GM21529 (cell line): ENCODE results near the gene F8.
"Not testable (repeated sequence)": the region's sequence is repeated elsewhere in the genome, so short reads cannot be mapped to it uniquely, and the experiment has no call there.

Experiments
- ATAC-seq: cut with Tn5 transposase; IDR thresholded peaks from one replicate; pipeline ENCODE4 v1.9.1; 2021; ENCODE audit not compliant: unreplicated experiment

F8 gene

GRCh38 chrX:154886069-154886788 lies 136.3 kb downstream of the F8 start, which contains the start of gene F8A1:
F8A1 (plus strand) TSS chrX:154886355; CDS start chrX:154886375, 20 bp downstream.
- ATAC-seq: peak; percentile 73

- not testable (repeated sequence) for ATAC-seq
These were observed 137.0 kb downstream of the F8 start for GRCh38 chrX:154885549-154885948.

GRCh38 chrX:154885057-154885456 lies 137.5 kb downstream of the F8 start:
- ATAC-seq: not testable (repeated sequence)

GRCh38 chrX:154884069-154884468 lies 138.5 kb downstream of the F8 start:
- not testable (repeated sequence) for ATAC-seq

GRCh38 chrX:154873329-154873728 lies 149.2 kb downstream of the F8 start:
- no peak for ATAC-seq

DNA sequence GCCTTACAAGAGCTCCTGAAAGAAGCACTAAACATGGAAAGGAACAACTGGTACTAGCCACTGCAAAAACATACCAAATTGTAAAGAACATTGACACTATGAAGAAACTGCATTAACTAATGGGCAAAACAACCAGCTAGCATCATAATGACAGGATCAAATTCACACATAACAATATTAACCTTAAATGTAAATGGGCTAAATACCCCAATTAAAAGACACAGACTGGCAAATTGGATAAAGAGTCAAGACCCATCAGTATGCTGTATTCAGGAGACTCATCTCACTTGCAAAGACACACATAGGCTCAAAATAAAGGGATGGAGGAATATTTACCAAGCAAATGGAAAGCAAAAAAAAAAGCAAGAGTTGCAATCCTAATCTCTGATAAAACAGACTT lies 154.0 kb downstream of the F8 start:
- ATAC-seq: not testable (repeated sequence)

DNA sequence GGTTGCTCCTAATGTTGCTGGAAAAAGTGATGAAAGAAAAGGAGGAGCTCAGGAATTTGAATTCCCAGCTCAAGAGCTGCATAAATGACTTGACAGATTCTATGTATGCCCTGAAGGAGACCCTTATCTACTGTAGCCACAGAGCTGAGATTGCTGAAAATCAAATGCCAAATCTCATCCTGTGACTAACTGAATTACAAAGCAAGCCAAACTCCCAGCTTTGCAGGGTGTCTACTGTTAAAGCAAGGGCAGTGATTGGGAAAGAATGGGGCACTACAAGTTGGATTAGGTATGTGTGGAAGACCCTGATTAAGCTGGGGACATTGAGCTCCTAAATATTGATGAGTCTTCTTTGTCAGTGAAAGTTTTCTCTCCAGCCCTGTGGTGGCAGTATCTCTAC lies 167.3 kb downstream of the F8 start:
- no peak for ATAC-seq

- ATAC-seq: no peak
These were observed 171.4 kb downstream of the F8 start for GRCh38 chrX:154850957-154851611.

GRCh38 chrX:154840856-154841255 lies 181.7 kb downstream of the F8 start:
- ATAC-seq: no peak

DNA sequence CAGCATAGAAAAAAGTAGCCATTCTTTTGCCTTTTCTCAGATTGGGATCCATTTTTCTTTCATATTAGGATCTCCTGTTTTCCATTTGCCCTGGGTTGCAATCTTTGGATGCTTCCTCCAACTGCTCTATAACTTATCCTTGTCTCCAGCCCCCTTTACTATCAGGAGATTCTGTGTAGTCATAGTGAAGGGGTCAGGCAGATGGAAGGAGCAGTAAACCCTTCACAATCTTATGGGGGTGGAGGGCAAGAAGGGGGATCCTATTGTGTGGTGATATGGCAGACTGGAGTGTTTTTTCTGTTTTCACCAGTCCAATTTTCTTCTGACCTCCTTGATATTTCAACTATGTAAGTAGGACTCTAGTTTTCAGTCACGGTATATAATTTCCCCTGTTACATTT lies 186.4 kb downstream of the F8 start:
- ATAC-seq: no peak

DNA sequence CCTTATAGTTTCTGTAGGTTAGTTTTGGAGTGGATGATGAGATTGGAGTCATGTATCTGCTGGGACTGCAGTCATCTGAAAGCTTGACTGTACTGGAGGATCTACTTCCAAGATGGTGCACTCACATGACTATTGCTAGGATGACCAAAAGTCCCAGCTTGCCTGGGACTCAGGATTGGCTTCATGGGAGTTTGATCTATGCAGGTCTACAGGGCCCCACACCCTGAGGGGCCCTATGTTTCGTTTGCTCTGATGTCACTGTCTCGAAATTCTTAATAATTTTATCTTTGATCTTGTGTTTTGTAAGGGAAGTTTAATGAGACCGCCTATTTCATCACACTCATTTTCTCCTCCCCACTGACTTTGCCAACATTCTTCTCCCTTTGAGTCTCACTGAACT lies 188.0 kb downstream of the F8 start, which contains the start of gene SMIM9:
TSS of gene SMIM9 (minus strand) at position 101 of the 400 bp plus-strand sequence. CDS start 3,806 bp downstream, outside the sequence.
- no peak for ATAC-seq

GRCh38 chrX:154833746-154834274 lies 188.7 kb downstream of the F8 start:
- ATAC-seq: no peak

DNA sequence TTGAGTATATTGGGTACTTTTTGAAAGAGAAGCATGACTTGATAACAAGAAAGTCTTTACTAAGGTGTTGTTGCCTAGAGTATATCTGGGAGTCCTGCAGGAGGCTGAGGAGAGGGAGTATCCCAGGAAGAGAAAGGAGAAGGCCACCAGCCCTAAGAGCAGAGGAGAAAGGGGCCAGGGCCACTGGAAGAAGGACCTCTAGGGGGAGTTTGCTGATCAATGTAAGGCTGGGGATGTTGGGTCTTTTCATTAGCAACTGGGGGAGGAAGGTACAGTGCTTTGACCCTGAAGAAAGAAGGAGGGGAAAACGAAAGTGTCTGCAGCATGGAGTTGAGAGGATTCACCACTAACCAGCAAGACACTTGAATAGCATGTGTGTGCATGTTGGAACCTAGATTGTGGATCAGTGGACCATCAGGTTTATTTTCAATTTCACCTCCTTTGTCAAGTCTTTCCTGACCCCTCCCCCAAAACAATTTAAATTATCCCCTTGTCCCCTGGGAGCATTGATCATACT lies 192.5 kb downstream of the F8 start:
- no peak for ATAC-seq

- ATAC-seq: no peak
These were observed 193.4 kb downstream of the F8 start for GRCh38 chrX:154829134-154829533.

DNA sequence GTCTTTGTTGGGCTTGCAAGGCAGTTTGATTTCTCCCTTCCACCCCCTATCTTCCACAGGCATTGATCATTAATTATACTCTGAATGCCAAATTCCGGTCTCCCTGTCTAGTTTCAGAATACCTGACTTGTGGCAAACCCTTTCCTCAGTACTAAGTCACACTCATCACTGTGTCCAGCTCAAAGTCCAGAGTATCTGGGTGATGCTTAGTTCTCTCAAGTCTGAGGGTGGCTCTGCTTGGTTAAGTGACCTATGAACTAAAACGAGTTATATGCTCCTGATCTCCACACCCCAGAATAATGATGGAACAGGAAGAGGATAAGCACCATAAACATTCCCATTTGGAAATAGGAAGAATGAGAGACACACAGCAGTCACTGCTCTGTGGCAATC lies 194.5 kb downstream of the F8 start:
- no peak for ATAC-seq

DNA sequence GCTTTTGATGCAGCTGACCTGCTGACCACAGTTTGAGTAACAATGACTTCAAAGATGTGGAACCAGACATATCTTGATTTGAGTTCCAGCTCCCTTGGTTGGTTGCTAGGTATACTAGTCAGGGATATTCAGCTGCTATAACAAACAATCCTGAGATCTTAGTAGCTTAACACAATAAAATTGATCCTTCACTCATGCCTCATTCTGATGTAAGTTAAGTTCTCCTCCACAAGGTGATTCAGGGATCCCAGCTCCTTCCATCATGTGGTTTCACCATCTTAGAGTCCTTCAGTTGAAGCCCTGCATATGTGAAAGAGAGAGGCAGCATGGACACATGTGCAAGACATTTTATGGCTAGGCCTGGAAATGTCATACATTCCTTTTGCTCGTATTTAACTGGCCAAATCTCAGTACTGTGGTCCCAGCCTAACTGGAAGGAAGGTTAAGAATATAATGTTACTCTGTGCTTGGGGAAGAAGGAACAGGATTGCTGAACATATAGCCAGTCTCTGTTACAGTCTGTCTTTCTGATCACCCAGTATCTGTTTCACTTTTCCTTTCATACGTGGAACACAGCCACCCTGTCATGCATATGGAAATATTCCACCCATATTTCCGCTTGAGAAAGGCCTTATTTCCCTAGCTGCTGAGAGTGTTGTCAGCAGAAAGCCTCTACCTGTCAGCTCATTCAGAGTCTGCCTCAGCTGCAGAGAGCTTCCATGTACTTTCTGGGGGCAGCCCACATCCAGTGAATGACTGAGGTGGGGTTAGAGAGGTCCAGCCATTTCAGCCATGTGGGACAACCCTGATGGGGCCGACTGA lies 195.1 kb downstream of the F8 start:
- ATAC-seq: peak; percentile 96

DNA sequence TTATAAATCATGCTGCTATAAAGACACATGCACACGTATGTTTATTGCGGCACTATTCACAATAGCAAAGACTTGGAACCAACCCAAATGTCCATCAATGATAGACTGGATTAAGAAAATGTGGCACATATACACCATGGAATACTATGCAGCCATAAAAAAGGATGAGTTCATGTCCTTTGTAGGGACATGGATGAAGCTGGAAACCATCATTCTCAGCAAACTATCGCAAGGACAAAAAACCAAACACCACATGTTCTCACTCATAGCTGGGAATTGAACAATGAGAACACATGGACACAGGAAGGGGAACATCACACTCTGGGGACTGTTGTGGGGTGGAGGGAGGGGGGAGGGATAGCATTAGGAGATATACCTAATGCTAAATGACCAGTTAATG lies 196.9 kb downstream of the F8 start:
- ATAC-seq: not testable (repeated sequence)

- no peak for ATAC-seq
These were observed 197.9 kb downstream of the F8 start for GRCh38 chrX:154824638-154825037.

- no peak for ATAC-seq
These were observed 200.5 kb downstream of the F8 start for GRCh38 chrX:154822029-154822428.

DNA sequence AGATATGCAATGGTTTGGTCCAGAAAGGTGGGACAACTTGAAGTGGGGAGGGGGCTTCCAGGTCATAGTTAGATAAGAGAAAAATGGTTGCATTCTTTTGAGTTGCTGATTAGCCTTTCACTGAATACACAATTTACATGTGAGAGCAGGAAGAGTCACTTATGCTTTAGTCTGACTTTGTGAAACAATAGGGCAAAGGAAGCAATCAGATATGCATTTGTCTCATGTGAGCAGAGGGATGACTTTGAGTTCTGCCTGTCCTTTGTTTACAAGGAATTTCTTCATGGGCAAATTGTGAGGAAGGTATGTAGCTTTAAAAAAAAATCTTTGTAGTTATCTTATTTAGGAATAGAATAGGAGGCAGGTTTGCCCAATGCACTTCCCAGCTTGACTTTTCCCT lies 201.0 kb downstream of the F8 start:
- no peak for ATAC-seq

DNA sequence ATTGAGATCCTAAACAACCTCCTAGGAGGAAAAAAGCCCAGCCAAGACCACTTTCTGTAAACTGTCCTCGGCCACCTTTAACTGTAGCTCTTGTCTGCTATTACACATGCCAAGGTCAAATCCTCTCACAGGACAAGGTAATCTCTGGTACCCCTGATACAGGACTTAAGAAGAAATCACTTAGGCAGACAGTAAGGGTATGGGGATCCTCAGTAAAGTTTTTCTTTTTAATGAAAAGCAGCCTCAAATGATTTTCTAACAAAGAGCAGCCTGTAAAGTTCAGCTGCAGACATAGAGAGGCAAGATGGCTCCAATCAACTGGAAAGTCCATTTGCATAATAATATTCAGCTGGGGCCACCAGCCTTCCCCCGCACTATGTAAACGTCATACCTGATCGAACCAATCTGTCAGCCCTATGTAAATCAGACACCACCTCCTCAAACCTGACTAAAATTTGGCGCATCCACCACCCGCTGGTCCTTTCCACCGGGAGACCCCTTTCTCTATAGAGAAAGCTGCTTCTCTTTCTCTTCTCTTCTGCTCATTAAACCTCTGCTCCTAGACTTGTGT lies 202.7 kb downstream of the F8 start:
- no peak for ATAC-seq
